IMR-90 (cell line): ENCODE results near the gene GDPD5.

Experiments used
- BHLHE40 ChIP-seq: fragments of 150-350 bp; IDR thresholded peaks from 2 replicates; pipeline ENCODE4 v1.6.1; 2016; ENCODE audit warnings: mild to moderate bottlenecking, low read depth, low read length
- CEBPB ChIP-seq: IDR thresholded peaks from 2 replicates; pipeline ENCODE4 v1.6.1; 2012; ENCODE audit warnings: low read depth, low read length, improper control_type of control experiment
- CTCF ChIP-seq: conservative IDR thresholded peaks from 2 replicates; pipeline ENCODE4 v1.5.1; 2012; ENCODE audit warnings: mild to moderate bottlenecking, low read depth, low read length, improper control_type of control experiment
- ELK1 ChIP-seq: fragments of 150-350 bp; IDR thresholded peaks from 2 replicates; pipeline ENCODE4 v1.6.1; 2016; ENCODE audit warnings: low read depth, mild to moderate bottlenecking, low read length, moderate library complexity, borderline replicate concordance
- FOS ChIP-seq: fragments of 150-350 bp; IDR thresholded peaks from 2 replicates; pipeline ENCODE4 v1.6.1; 2016; ENCODE audit warnings: low read depth, low read length
- MXI1 ChIP-seq: IDR thresholded peaks from 2 replicates; pipeline ENCODE4 v1.6.1; 2012; ENCODE audit warnings: low read depth, mild to moderate bottlenecking, low read length, moderate library complexity, borderline replicate concordance
- NFE2L2 ChIP-seq: fragments of 150-350 bp; IDR thresholded peaks from 2 replicates; pipeline ENCODE4 v1.6.1; 2016; ENCODE audit warnings: low read depth, mild to moderate bottlenecking, low read length
- POLR2A ChIP-seq: IDR thresholded peaks from 2 replicates; pipeline ENCODE4 v1.6.1; 2012; ENCODE audit warnings: mild to moderate bottlenecking, low read depth, low read length
- RAD21 ChIP-seq: IDR thresholded peaks from 2 replicates; pipeline ENCODE4 v1.6.1; 2012; ENCODE audit warnings: low read length, improper control_type of control experiment
- SMC3 ChIP-seq: fragments of 150-350 bp; IDR thresholded peaks from 2 replicates; pipeline ENCODE4 v1.6.1; 2016; ENCODE audit warnings: low read depth, mild to moderate bottlenecking, antibody characterized with exemption, low read length, moderate library complexity
- USF2 ChIP-seq: fragments of 150-350 bp; IDR thresholded peaks from 2 replicates; pipeline ENCODE4 v1.6.1; 2017; ENCODE audit warnings: mild to moderate bottlenecking, antibody characterized with exemption, low read length, low read depth

- TF ChIP-seq CTCF (no peak), ELK1 (no peak), MXI1 (no peak), POLR2A (no peak), SMC3 (no peak), BHLHE40 (no peak), NFE2L2 (no peak), FOS (no peak), USF2 (no peak), CEBPB (no peak), RAD21 (no peak)
These were observed 5.6 kb upstream of the GDPD5 start for GRCh38 chr11:75531325-75531724.
